H1 (cell line): Measurements from ENCODE around the gene GPER1. TPM values are rescaled to one million over a fixed set of nuclear protein-coding genes. Genes with fewer than 3 reads are reported as not detected.
A peak's percentile ranks its signal among the peaks of the same experiment; 100 is the strongest.

Source experiments
- CTCF ChIA-PET: fragments of 300-600 bp; sonication (Branson Sonifier 250); formaldehyde crosslinking; loops from one replicate; lab custom pipeline; 2021; ENCODE audit not compliant: partially characterized antibody; lab: Charles Lee
- POLR2A ChIA-PET: fragments of 300-600 bp; sonication (Branson Sonifier 250); formaldehyde crosslinking; loops from one replicate; lab custom pipeline; 2021; ENCODE audit warnings: inconsistent platforms; ENCODE audit not compliant: partially characterized antibody; lab: Charles Lee
- DNase-seq, 2 experiments: peaks; one replicate each; pipeline versions ENCODE4 v3.0.0 to v3.0.0-alpha.2; 2010 to 2022; ENCODE audit warnings: low spot score in 2 of 2, low read depth in 1 of 2, mixed read lengths in 1 of 2
- FAIRE-seq: peaks from 2 replicates; lab custom pipeline; 2011; peaks lifted over from hg19 to GRCh38; lab: Jason Lieb, UNC
- H2AFZ ChIP-seq: 2 replicates; pipeline ENCODE4 v1.8.1; 2012; ENCODE audit warnings: low read length, inconsistent platforms
- H2AK5ac ChIP-seq: 2 replicates; pipeline ENCODE4 v1.6.1; 2013; ENCODE audit warnings: low read depth, low read length
- H2BK120ac ChIP-seq: replicated peaks from 2 replicates; pipeline ENCODE3; 2013; ENCODE audit warnings: low read depth, low read length, inconsistent platforms
- H2BK12ac ChIP-seq: 2 replicates; pipeline ENCODE4 v1.6.1; 2013; ENCODE audit warnings: low read depth, low read length
- H2BK15ac ChIP-seq: 2 replicates; pipeline ENCODE4 v1.6.1; 2013; ENCODE audit warnings: low read length
- H2BK20ac ChIP-seq: 2 replicates; pipeline ENCODE4 v1.6.1; 2013; ENCODE audit warnings: low read length
- H2BK5ac ChIP-seq: 2 replicates; pipeline ENCODE4 v1.6.1; 2013; ENCODE audit warnings: low read depth, low read length
- H3K14ac ChIP-seq: 2 replicates; pipeline ENCODE4 v1.6.1; 2013; ENCODE audit warnings: inconsistent platforms; ENCODE audit not compliant: insufficient read length
- H3K18ac ChIP-seq: 2 replicates; pipeline ENCODE4 v1.6.1; 2013; ENCODE audit warnings: low read length; ENCODE audit errors: extremely low read depth
- H3K23ac ChIP-seq: 2 replicates; pipeline ENCODE4 v1.6.1; 2013; ENCODE audit warnings: inconsistent platforms; ENCODE audit not compliant: insufficient read length
- H3K23me2 ChIP-seq: 2 replicates; pipeline ENCODE4 v1.6.1; 2013; ENCODE audit warnings: low read depth, low read length
- H3K27ac ChIP-seq: 2 replicates; pipeline ENCODE4 v1.6.1; 2011; ENCODE audit warnings: low read depth, low read length, inconsistent platforms
- H3K27me3 ChIP-seq, 4 experiments: replicated peaks in 1 of 4; 1 replicate in 1 of 4; 2 replicates in 3 of 4; pipeline versions ENCODE4 v1.6.1 to v1.8.1; 2011 to 2013; ENCODE audit warnings: low read length in 3 of 4, mild to moderate bottlenecking in 3 of 4, inconsistent platforms in 2 of 4, mixed read lengths in 2 of 4, moderate library complexity in 1 of 4; ENCODE audit not compliant: control insufficient read depth in 3 of 4, insufficient read depth in 3 of 4; ENCODE audit errors: extremely low read depth in 1 of 4
- H3K36me3 ChIP-seq, 4 experiments: 2 replicates each; pipeline versions ENCODE4 v1.6.1 to v1.8.1; 2011 to 2013; ENCODE audit warnings: mild to moderate bottlenecking in 4 of 4, low read length in 3 of 4, moderate library complexity in 2 of 4, control low read depth in 1 of 4, inconsistent platforms in 1 of 4; ENCODE audit not compliant: insufficient read depth in 4 of 4, control insufficient read depth in 2 of 4
- H3K4ac ChIP-seq: replicated peaks from 2 replicates; pipeline ENCODE3; 2013; ENCODE audit warnings: low read length, low read depth, mixed read lengths, inconsistent platforms; ENCODE audit not compliant: insufficient read length
- H3K4me1 ChIP-seq, 4 experiments: replicated peaks in 1 of 4; 1 replicate in 1 of 4; 2 replicates in 3 of 4; pipeline versions ENCODE4 v1.6.1 to v1.8.1; 2011 to 2013; ENCODE audit warnings: low read length in 3 of 4, inconsistent platforms in 2 of 4, mixed read lengths in 1 of 4; ENCODE audit not compliant: insufficient read depth in 4 of 4, control insufficient read depth in 3 of 4
- H3K4me2 ChIP-seq, 2 experiments: 2 replicates each; pipeline versions ENCODE4 v1.6.1 to v1.8.1; 2011 to 2013; ENCODE audit warnings: low read depth in 2 of 2, low read length in 2 of 2, control low read depth in 1 of 2, inconsistent platforms in 1 of 2, mild to moderate bottlenecking in 1 of 2; ENCODE audit not compliant: insufficient read depth in 1 of 2
- H3K4me3 ChIP-seq, 4 experiments: fragments of 200-600, 300-600 bp in 1 of 4; sonication (generic), shearing (Covaris generic), sonication (Bioruptor Twin) in 1 of 4; 2 replicates each; pipeline versions ENCODE4 v1.5.1 to v1.8.1; 2011 to 2016; ENCODE audit warnings: low read length in 4 of 4, low read depth in 3 of 4, control low read depth in 2 of 4, inconsistent platforms in 2 of 4, mild to moderate bottlenecking in 2 of 4, mixed read lengths in 1 of 4, moderate library complexity in 1 of 4; ENCODE audit not compliant: insufficient read depth in 2 of 4; ENCODE audit errors: extremely low read depth in 1 of 4
- H3K56ac ChIP-seq: replicated peaks from 2 replicates; pipeline ENCODE3; 2013; ENCODE audit warnings: low read depth, mild to moderate bottlenecking, mixed read lengths, low read length, inconsistent platforms; ENCODE audit not compliant: insufficient read length
- H3K79me1 ChIP-seq: 2 replicates; pipeline ENCODE4 v1.6.1; 2013; ENCODE audit warnings: low read depth, low read length, control low read depth
- H3K79me2 ChIP-seq, 2 experiments: 2 replicates each; pipeline versions ENCODE4 v1.6.1 to v1.8.1; 2012 to 2013; ENCODE audit warnings: low read length in 2 of 2, mild to moderate bottlenecking in 2 of 2, inconsistent platforms in 1 of 2; ENCODE audit not compliant: insufficient read depth in 2 of 2, control insufficient read depth in 1 of 2
- H3K9ac ChIP-seq, 4 experiments: replicated peaks in 1 of 4; 1 replicate in 1 of 4; 2 replicates in 3 of 4; pipeline versions ENCODE4 v1.6.1 to v1.8.1; 2011 to 2013; ENCODE audit warnings: low read depth in 3 of 4, low read length in 3 of 4, control low read depth in 2 of 4, mild to moderate bottlenecking in 2 of 4, moderate library complexity in 2 of 4, inconsistent platforms in 1 of 4; ENCODE audit errors: extremely low read depth in 1 of 4
- H3K9me3 ChIP-seq, 2 experiments: 2 replicates each; pipeline versions ENCODE4 v1.6.1 to v1.8.1; 2012 to 2013; ENCODE audit warnings: mild to moderate bottlenecking in 2 of 2, moderate library complexity in 2 of 2, control low read depth in 1 of 2, inconsistent platforms in 1 of 2, low read depth in 1 of 2, low read length in 1 of 2, mixed read lengths in 1 of 2; ENCODE audit not compliant: insufficient read depth in 2 of 2
- H4K20me1 ChIP-seq, 2 experiments: replicated peaks in 1 of 2; 2 replicates each; pipeline versions ENCODE3 to v1.8.1; 2011 to 2013; ENCODE audit warnings: inconsistent platforms in 2 of 2, low read length in 2 of 2, mild to moderate bottlenecking in 1 of 2; ENCODE audit not compliant: insufficient read depth in 2 of 2, control insufficient read depth in 1 of 2
- H4K5ac ChIP-seq: 2 replicates; pipeline ENCODE4 v1.6.1; 2013; ENCODE audit warnings: low read length, low read depth, mixed read lengths, inconsistent platforms; ENCODE audit not compliant: insufficient read length
- H4K8ac ChIP-seq: 2 replicates; pipeline ENCODE4 v1.8.0; 2013; ENCODE audit warnings: mild to moderate bottlenecking, moderate library complexity, low read length, inconsistent platforms; ENCODE audit not compliant: insufficient read depth; ENCODE audit errors: extremely low read depth
- H4K91ac ChIP-seq: replicated peaks from 2 replicates; pipeline ENCODE3; 2013; ENCODE audit warnings: low read length, mixed read lengths, inconsistent platforms; ENCODE audit not compliant: insufficient read length
- EZH2 ChIP-seq: fragments of 200-600 bp; sonication (generic); IDR thresholded peaks from 2 replicates; pipeline ENCODE4 v1.7.1; 2012; ENCODE audit warnings: low read depth, mild to moderate bottlenecking, moderate library complexity, low read length, inconsistent platforms; ENCODE audit not compliant: severe bottlenecking
- FOSL1 ChIP-seq: IDR thresholded peaks from 2 replicates; pipeline ENCODE4 v1.6.1; 2011; ENCODE audit warnings: mild to moderate bottlenecking, low read depth, low read length, moderate library complexity; ENCODE audit not compliant: insufficient read depth
- JUN ChIP-seq: IDR thresholded peaks from 2 replicates; pipeline ENCODE4 v1.6.1; 2011; ENCODE audit warnings: low read depth, mild to moderate bottlenecking, improper control_type of control experiment, low read length
- NRF1 ChIP-seq: IDR thresholded peaks from 2 replicates; pipeline ENCODE4 v1.6.1; 2011; ENCODE audit warnings: mild to moderate bottlenecking, low read depth, low read length, improper control_type of control experiment
- WGBS, 2 experiments: shearing (Covaris generic) in 1 of 2; methylation state at CpG; one replicate each; pipeline versions ENCODE4 v1.1.6 to v1.1.7; 2013 to 2015; ENCODE audit warnings: low lambda C conversion rate in 2 of 2, mixed read lengths in 2 of 2, inconsistent platforms in 1 of 2, low coverage in 1 of 2, missing lambda C conversion rate in 1 of 2; ENCODE audit not compliant: insufficient replicate concordance in 2 of 2, insufficient coverage in 1 of 2, insufficient read length in 1 of 2; ENCODE audit errors: extremely low coverage in 1 of 2, missing lambda C conversion rate in 1 of 2; 5-methylcytosine and 5-hydroxymethylcytosine counted together
- polyA plus RNA-seq, 7 experiments: library from polyadenylated mRNA; depleted of rRNA in 3 of 7; stranded (reverse) in 5 of 7; unstranded in 2 of 7; fragments of >200 nt in 5 of 7; fragments of 200-250 nt in 2 of 7; gene quantifications; 1 replicate in 5 of 7; 2 replicates in 1 of 7; 4 replicates in 1 of 7; pipeline versions ENCODE4 v1.2.1 to v1.2.3, GENCODE V29; 2011 to 2013; ENCODE audit warnings: missing spikeins in 2 of 7, mixed read lengths in 2 of 7
- total RNA-seq: library from RNA; stranded (reverse); fragmentation: NEBNext Ultra II Directional; extraction: Animal tissue kit (Norgen Biotek cat#: 25700); gene quantifications from 2 replicates; pipeline ENCODE4 v1.2.1, GENCODE V29; 2021

GPER1 gene
- total and polyA plus RNA-seq, 2 of the 8 experiments (the other 6 are each of a cell fraction or from before 2014, with no cell fraction given): 0.24 to 0.47 TPM

- Histone ChIP-seq H2BK120ac (no peak overlapping the region), H3K79me2 (peaks cover 0 to 19% of the 10 kb centered on the region in 2 experiments; a peak in 1 of 4 replicates), H3K23ac (no peak overlapping the region), H2BK12ac (no peak overlapping the region), H2AK5ac (no peak overlapping the region), H3K9me3 (no peaks in the 10 kb centered on the region; a peak in 1 of 4 replicates), H3K14ac (no peak overlapping the region), H4K20me1 (peaks cover 0 to 5% of the 10 kb centered on the region in 2 experiments), H3K36me3 (no peaks in the 10 kb centered on the region), H4K5ac (no peak overlapping the region), H2BK20ac (no peak overlapping the region), H3K79me1 (peaks cover 11% of the 10 kb centered on the region), H3K23me2 (no peaks in the 10 kb centered on the region), H3K18ac (no peak overlapping the region), H3K27ac (no peak overlapping the region), H3K56ac (no peak overlapping the region), H2BK5ac (no peak overlapping the region), H2AFZ (no peak overlapping the region), H3K9ac (no peak overlapping the region), H3K4me1 (no peaks in the 10 kb centered on the region), H3K4ac (no peak overlapping the region), H2BK15ac (no peak overlapping the region), H3K27me3 (no peaks in the 10 kb centered on the region), H3K4me3 (no peak overlapping the region), H4K8ac (peak overlapping the region; percentile 51; the same call in 1 of the 2 replicates), H3K4me2 (no peak overlapping the region), H4K91ac (no peak overlapping the region)
- WGBS, 2 experiments: 85% methylated on average over 13 of the region's 13 CpGs; no CpG with 5 or more reads in 1 of the 2 experiments
- ChIA-PET CTCF (interaction anchor here (0.7 to 2.4 kb wide), 10 partner anchors 9 to 119 kb away, joined by 3 to 14 read pairs (median 4); partner anchors contain the start of gene GPER1), POLR2A (interaction anchor here (1.4 kb wide), 2 partner anchors 24 kb away, joined by 3 to 5 read pairs; a partner anchor contains a TSS)
- DNase-seq: no peak
- TF ChIP-seq NRF1 (no peak), EZH2 (no peak), JUN (no peak), FOSL1 (no peak)
- no peak for FAIRE-seq
Measured at GRCh38 chr7:1114088-1114487, 26.2 kb downstream of the GPER1 start.
